PC-9 (cell line): ENCODE data around the gene CMAS. TPM values are rescaled to one million over a fixed set of nuclear protein-coding genes. Genes with fewer than 3 reads are reported as not detected.
"Not testable (repeated sequence)": the region's sequence is repeated elsewhere in the genome, so short reads cannot be mapped to it uniquely, and the experiment has no call there.

Source experiments
- BruUV-seq: library from RNA; stranded (reverse); fragments of 400-500 nt; replicated peaks from 2 replicates; lab custom pipeline; 2021; lab: Mats Ljungman, UMichigan
- CTCF ChIA-PET: fragments of 300-600 bp; sonication (Branson Sonifier 250); formaldehyde crosslinking; loops from one replicate; lab custom pipeline; 2022; ENCODE audit warnings: antibody characterized with exemption; lab: Charles Lee
- POLR2A ChIA-PET: fragments of 300-600 bp; sonication (Branson Sonifier 250); formaldehyde crosslinking; loops from one replicate; lab custom pipeline; 2022; ENCODE audit warnings: antibody characterized with exemption; ENCODE audit not compliant: unreplicated experiment; lab: Charles Lee
- DNase-seq, 2 experiments: peaks; one replicate each; pipeline versions ENCODE4 v3.0.0 to v3.0.0-alpha.2; 2015 to 2022; ENCODE audit warnings: mixed read lengths in 1 of 2
- H2AFZ ChIP-seq: fragments of 200-600 bp; sonication (generic); 2 replicates; pipeline ENCODE4 v1.8.1; 2017; ENCODE audit warnings: antibody characterized with exemption
- H3F3A ChIP-seq: fragments of 200-600 bp; sonication (generic); 2 replicates; pipeline ENCODE4 v1.8.1; 2017; ENCODE audit warnings: antibody characterized with exemption, mild to moderate bottlenecking, low read depth; ENCODE audit not compliant: insufficient read depth
- H3K27ac ChIP-seq: fragments of 200-600 bp; sonication (generic); 2 replicates; pipeline ENCODE4 v1.6.1; 2016; ENCODE audit warnings: mixed run types
- H3K27me3 ChIP-seq: fragments of 200-600 bp; sonication (generic); 2 replicates; pipeline ENCODE4 v1.6.1; 2016; ENCODE audit warnings: low read depth, mixed run types; ENCODE audit not compliant: insufficient read depth
- H3K36me3 ChIP-seq: fragments of 200-600 bp; sonication (generic); 2 replicates; pipeline ENCODE4 v1.6.1; 2016; ENCODE audit warnings: low read depth, mixed run types
- H3K4me1 ChIP-seq: fragments of 200-600 bp; sonication (generic); replicated peaks from 2 replicates; pipeline ENCODE4 v1.6.1; 2016; ENCODE audit warnings: mixed run types; ENCODE audit not compliant: insufficient read depth
- H3K4me2 ChIP-seq: fragments of 200-600 bp; sonication (generic); 2 replicates; pipeline ENCODE4 v1.6.1; 2017; ENCODE audit warnings: mixed run types
- H3K4me3 ChIP-seq: fragments of 200-600 bp; sonication (generic); 2 replicates; pipeline ENCODE4 v1.6.1; 2016; ENCODE audit warnings: mixed run types
- H3K79me2 ChIP-seq: fragments of 200-600 bp; sonication (generic); 2 replicates; pipeline ENCODE4 v1.6.1; 2017; ENCODE audit warnings: low read depth, mixed run types
- H3K9me2 ChIP-seq: fragments of 200-600 bp; sonication (generic); 2 replicates; pipeline ENCODE4 v1.8.1; 2017; ENCODE audit warnings: mild to moderate bottlenecking; ENCODE audit not compliant: insufficient read depth
- H3K9me3 ChIP-seq: fragments of 200-600 bp; sonication (generic); 2 replicates; pipeline ENCODE4 v1.8.1; 2016; ENCODE audit warnings: low read depth; ENCODE audit not compliant: insufficient read depth
- H4K20me1 ChIP-seq: fragments of 200-600 bp; sonication (generic); 2 replicates; pipeline ENCODE4 v1.8.1; 2017; ENCODE audit not compliant: insufficient read depth
- CTCF ChIP-seq: fragments of 200-600 bp; sonication (generic); conservative IDR thresholded peaks from 2 replicates; pipeline ENCODE4 v1.6.1; 2017; ENCODE audit warnings: mixed run types, antibody characterized with exemption, mild to moderate bottlenecking, moderate library complexity
- EZH2 ChIP-seq: fragments of 200-600 bp; sonication (generic); IDR thresholded peaks from 2 replicates; pipeline ENCODE4 v1.8.0; 2017; ENCODE audit warnings: antibody characterized with exemption, low read depth
- intact Hi-C: fragments of 100-400 bp; cut with micrococcal nuclease; formaldehyde crosslinking; loops from one replicate; pipeline ENCODE4 v1.10.0; 2022; ENCODE audit not compliant: unreplicated experiment
- total RNA-seq: library from RNA; stranded (reverse); gene quantifications from 2 replicates; pipeline ENCODE4 v1.2.3, GENCODE V29; 2021

The CMAS gene
- total RNA-seq, 1 experiment from 2014 or later, result 79.1 TPM

- intact Hi-C loops, result loop anchor here (10.0 kb wide), 1 partner anchor 536 kb away; the partner anchor contains the start of gene ETNK1
- Histone ChIP-seq H3K27ac (no peak overlapping the region), H2AFZ (no peak overlapping the region), H3K27me3 (no peaks in the 10 kb centered on the region), H3F3A (no peaks in the 10 kb centered on the region), H3K9me3 (no peaks in the 10 kb centered on the region), H3K4me3 (no peak overlapping the region), H3K4me2 (no peak overlapping the region), H3K9me2 (no peaks in the 10 kb centered on the region), H4K20me1 (no peaks in the 10 kb centered on the region), H3K79me2 (no peaks in the 10 kb centered on the region), H3K36me3 (no peaks in the 10 kb centered on the region), H3K4me1 (no peaks in the 10 kb centered on the region)
- no TSS peak for BruUV-seq
- ChIA-PET CTCF (no interaction called here), POLR2A (no interaction called here)
- TF ChIP-seq EZH2, result no peak
- TF ChIP-seq CTCF, result no peak
- no peak for DNase-seq
These were observed 42.9 kb downstream of the CMAS start for GRCh38 chr12:22088886-22089285.

GRCh38 chr12:22089486-22089885, 43.5 kb downstream of the CMAS start:
- H3K4me3 ChIP-seq, result no peak overlapping the region
- DNase-seq, result no peak
- no peak overlapping the region for H2AFZ ChIP-seq
- no peaks in the 10 kb centered on the region for H3F3A ChIP-seq
- CTCF ChIA-PET, result no interaction called here
- H3K9me3 ChIP-seq, result no peaks in the 10 kb centered on the region
- H3K79me2 ChIP-seq, result no peaks in the 10 kb centered on the region
- no peaks in the 10 kb centered on the region for H4K20me1 ChIP-seq
- H3K4me1 ChIP-seq, result no peaks in the 10 kb centered on the region
- H3K27me3 ChIP-seq, result no peaks in the 10 kb centered on the region
- no peaks in the 10 kb centered on the region for H3K36me3 ChIP-seq
- no peak overlapping the region for H3K4me2 ChIP-seq
- H3K27ac ChIP-seq, result no peak overlapping the region
- BruUV-seq, result no TSS peak
- POLR2A ChIA-PET, result no interaction called here
- H3K9me2 ChIP-seq, result no peaks in the 10 kb centered on the region
- no peak for TF ChIP-seq EZH2
- no peak for TF ChIP-seq CTCF
- intact Hi-C loops, result loop anchor here (10.0 kb wide), 1 partner anchor 535 kb away; the partner anchor contains the start of gene ETNK1

GRCh38 chr12:22099062-22099461, 53.0 kb downstream of the CMAS start:
- H3K9me3 ChIP-seq, H2AFZ ChIP-seq, H3K79me2 ChIP-seq, H3K4me2 ChIP-seq, H3K4me3 ChIP-seq, H3K4me1 ChIP-seq, H3K27ac ChIP-seq, H3K27me3 ChIP-seq, H3F3A ChIP-seq, POLR2A ChIA-PET, CTCF ChIA-PET, H4K20me1 ChIP-seq, H3K36me3 ChIP-seq, BruUV-seq, H3K9me2 ChIP-seq, DNase-seq, intact Hi-C loops: not testable (repeated sequence)
